Measurements from ENCODE around the gene FBXO17. TPM values are rescaled to one million over a fixed set of nuclear protein-coding genes. Genes with fewer than 3 reads are reported as not detected.

Gene FBXO17
- total and polyA plus RNA-seq, 2 experiments from 2014 or later, result 41.9 to 49.4 TPM

DNA sequence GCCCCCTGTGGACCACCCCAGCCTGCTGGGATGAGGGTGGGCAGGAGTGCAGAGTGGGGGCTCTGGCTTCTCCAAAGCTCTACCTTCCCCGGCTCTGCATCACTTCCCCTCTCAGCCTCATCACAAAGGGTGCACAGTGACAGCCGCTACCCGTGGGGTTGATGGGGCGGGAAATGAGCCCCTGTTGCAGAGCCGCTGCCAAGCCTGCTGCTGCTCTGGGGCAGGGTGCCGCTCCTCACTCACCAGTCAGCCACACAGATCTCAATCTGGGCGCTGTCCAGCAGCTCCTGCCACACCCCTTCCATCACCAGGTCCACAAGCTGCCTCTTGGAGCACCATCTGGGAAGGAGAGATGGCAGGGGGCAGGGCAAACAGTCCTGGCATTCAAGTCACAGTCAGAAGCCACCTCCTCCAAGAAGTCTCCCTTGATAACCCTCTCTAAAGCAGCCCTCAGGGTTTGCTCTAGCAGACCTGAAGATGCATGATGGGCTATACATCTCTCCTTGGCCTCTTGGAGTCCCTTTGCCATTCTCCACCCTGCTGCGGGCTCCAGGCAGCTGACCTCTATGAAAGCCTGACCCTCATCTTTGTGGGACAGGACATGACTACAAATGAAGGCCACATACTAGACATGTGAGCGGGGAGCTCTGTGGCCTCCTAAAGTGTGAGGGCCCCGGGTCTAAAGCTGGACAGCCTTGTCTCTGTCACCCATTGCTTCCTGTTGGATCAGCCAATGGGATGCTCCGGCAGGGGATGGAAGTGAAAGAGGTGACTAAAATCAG lies 29.1 kb downstream of the FBXO17 start:
- TF ChIP-seq EZH2 (IDR thresholded peaks at IDR 0.05; ENCODE audit: borderline replicate concordance) (no peak), CTCF (IDR thresholded peaks at IDR 0.05; ENCODE audit: poor library complexity) (no peak), EZH2phosphoT487 (IDR thresholded peaks at IDR 0.05; ENCODE audit: low read depth, severe bottlenecking, unreplicated experiment) (no peak)
- no peak overlapping the region for H2AFZ ChIP-seq
- H3K36me3 ChIP-seq (replicated peaks; ENCODE audit: insufficient read depth, low read depth), result no peaks in the 10 kb centered on the region
- H3K4me3 ChIP-seq, result no peak overlapping the region
- no peaks in the 10 kb centered on the region for H3K79me2 ChIP-seq
- H4K20me1 ChIP-seq (ENCODE audit: insufficient read depth, poor library complexity, severe bottlenecking), result no peaks in the 10 kb centered on the region
- WGBS (ENCODE audit: low lambda C conversion rate, missing lambda C conversion rate), result 95% methylated on average over 11 of the region's 11 CpGs
- no peaks in the 10 kb centered on the region for H3K9me3 ChIP-seq (ENCODE audit: low read depth)
- H3K27ac ChIP-seq, result no peak overlapping the region
- peaks cover 7% of the 10 kb centered on the region for H3K4me1 ChIP-seq (ENCODE audit: insufficient read depth)
- no peaks in the 10 kb centered on the region for H3K27me3 ChIP-seq
- DNase-seq (ENCODE audit: low spot score), result no peak
- no peaks in the 10 kb centered on the region for H3K9me2 ChIP-seq (replicated peaks; ENCODE audit: insufficient read depth)
- no peak overlapping the region for H3K4me2 ChIP-seq

DNA sequence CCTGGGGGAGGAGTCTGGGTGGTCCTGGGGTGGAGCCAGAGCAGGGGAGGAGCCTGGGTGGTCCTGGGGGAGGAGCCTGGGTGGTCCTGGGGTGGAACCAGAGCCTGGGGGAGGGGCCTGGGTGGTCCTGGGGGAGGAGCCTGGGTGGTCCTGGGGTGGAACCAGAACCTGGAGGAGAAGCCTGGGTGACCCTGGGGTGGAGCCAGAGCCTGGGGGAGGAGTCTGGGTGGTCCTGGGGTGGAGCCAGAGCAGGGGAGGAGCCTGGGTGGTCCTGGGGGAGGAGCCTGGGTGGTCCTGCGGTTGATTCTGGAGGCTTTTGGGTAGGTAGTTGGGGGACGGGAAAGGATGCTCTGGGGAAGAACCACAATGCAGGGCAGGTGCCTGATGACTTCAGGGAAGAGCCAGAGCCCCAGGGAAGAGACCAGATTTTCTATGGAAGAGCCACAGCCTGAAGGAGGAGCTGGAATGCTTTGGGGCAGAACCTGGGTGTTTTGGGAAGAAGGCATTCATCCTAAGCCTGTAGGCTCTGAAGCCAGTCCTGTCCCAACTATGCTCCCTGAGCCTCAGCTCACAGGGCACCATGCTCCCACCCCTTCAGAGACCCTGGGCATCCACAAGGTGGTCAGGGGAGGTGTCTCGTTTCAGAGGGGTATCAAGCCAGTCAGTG lies 29.8 kb downstream of the FBXO17 start:
- Histone ChIP-seq H3K9me3 (ENCODE audit: low read depth) (no peaks in the 10 kb centered on the region), H3K27me3 (no peaks in the 10 kb centered on the region), H3K4me2 (no peak overlapping the region), H3K4me3 (no peak overlapping the region), H4K20me1 (ENCODE audit: insufficient read depth, poor library complexity, severe bottlenecking) (no peaks in the 10 kb centered on the region), H3K79me2 (no peaks in the 10 kb centered on the region), H3K4me1 (ENCODE audit: insufficient read depth) (peaks cover 7% of the 10 kb centered on the region), H3K36me3 (replicated peaks; ENCODE audit: insufficient read depth, low read depth) (no peaks in the 10 kb centered on the region), H2AFZ (no peak overlapping the region), H3K27ac (no peak overlapping the region), H3K9me2 (replicated peaks; ENCODE audit: insufficient read depth) (no peaks in the 10 kb centered on the region)
- 100% methylated on average over 3 of the region's 3 CpGs for WGBS (ENCODE audit: low lambda C conversion rate, missing lambda C conversion rate)
- no peak for DNase-seq (ENCODE audit: low spot score)
- no peak for TF ChIP-seq CTCF (IDR thresholded peaks at IDR 0.05; ENCODE audit: poor library complexity)
- TF ChIP-seq EZH2 (IDR thresholded peaks at IDR 0.05; ENCODE audit: borderline replicate concordance), result no peak
- TF ChIP-seq EZH2phosphoT487 (IDR thresholded peaks at IDR 0.05; ENCODE audit: low read depth, severe bottlenecking, unreplicated experiment), result no peak

DNA sequence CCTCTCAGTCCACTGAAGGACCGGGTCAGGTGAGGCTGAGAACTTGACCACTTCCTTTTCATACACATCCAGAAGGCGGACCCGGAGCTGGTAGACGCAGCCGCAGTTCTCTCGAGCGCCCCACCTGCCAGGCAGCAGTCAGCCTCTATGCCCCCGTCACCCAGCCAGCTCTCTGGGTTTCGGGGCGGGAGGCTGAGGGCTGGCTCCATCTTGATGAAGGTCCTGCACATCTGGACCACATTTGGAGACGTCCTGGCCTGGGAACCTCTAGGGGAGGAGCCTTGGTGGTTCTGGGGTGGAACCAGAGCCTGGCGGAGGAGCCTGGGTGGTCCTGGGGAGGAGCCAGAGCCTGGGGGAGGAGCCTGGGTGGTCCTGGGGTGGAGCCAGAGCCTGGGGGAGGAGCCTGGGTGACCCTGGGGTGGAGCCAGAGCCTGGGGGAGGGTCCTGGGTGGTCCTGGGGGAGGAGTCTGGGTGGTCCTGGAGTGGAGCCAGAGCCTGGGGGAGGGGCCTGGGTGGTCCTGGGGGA lies 30.5 kb downstream of the FBXO17 start:
- 93% methylated on average over 11 of the region's 12 CpGs for WGBS (ENCODE audit: low lambda C conversion rate, missing lambda C conversion rate)
- H4K20me1 ChIP-seq (ENCODE audit: insufficient read depth, poor library complexity, severe bottlenecking), result no peaks in the 10 kb centered on the region
- H3K4me1 ChIP-seq (ENCODE audit: insufficient read depth), result peaks cover 3% of the 10 kb centered on the region
- H3K79me2 ChIP-seq, result no peaks in the 10 kb centered on the region
- TF ChIP-seq CTCF (IDR thresholded peaks at IDR 0.05; ENCODE audit: poor library complexity) (no peak), EZH2 (IDR thresholded peaks at IDR 0.05; ENCODE audit: borderline replicate concordance) (no peak), EZH2phosphoT487 (IDR thresholded peaks at IDR 0.05; ENCODE audit: low read depth, severe bottlenecking, unreplicated experiment) (no peak)
- no peak overlapping the region for H3K4me2 ChIP-seq
- no peak overlapping the region for H2AFZ ChIP-seq
- H3K9me2 ChIP-seq (replicated peaks; ENCODE audit: insufficient read depth), result no peaks in the 10 kb centered on the region
- no peak overlapping the region for H3K27ac ChIP-seq
- no peaks in the 10 kb centered on the region for H3K9me3 ChIP-seq (ENCODE audit: low read depth)
- no peak overlapping the region for H3K4me3 ChIP-seq
- no peaks in the 10 kb centered on the region for H3K36me3 ChIP-seq (replicated peaks; ENCODE audit: insufficient read depth, low read depth)
- no peaks in the 10 kb centered on the region for H3K27me3 ChIP-seq
- DNase-seq (ENCODE audit: low spot score), result no peak
